ENCODE measurements around the gene SELENOO.

DNA sequence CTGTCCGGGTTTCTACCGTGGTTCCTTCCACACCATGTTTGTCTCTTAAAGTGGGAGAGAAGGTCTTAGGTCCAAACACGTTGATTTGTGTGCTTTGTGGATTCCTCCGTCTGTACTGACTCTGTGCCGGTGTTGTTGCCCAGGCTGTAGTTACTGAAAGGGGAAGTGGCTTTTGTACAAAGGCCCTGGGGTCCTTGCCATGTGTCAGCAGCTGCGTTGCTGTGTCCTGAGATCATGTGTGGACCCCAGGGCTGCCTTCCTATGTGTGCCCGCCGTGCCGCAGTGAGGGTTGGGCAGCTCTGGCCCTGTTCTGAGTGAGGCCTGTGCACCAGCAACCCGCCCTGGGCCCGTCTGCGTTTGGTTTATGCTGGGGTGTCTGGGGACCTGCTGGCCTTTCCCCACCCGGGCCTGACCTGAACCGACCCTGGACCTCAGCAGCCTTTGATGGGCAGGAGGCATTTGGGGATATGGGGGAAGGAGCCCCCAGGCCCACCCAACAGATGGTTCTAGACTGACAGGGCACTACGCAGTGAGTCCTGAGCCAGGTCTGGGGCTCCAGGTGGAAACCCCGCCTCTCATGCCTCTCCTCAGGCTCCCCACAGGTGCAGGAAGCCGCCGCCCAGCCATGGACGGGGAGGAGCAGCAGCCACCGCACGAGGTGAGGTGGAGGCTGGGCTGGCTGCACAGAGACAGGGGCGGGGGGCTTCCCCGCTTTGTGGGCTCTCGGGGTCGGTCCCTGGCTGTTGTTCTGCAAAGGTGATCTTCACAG, 8.2 kb upstream of the SELENOO start:
- no peak for TF ChIP-seq EZH2 (IDR thresholded peaks at IDR 0.05)
- TF ChIP-seq CTCF (IDR thresholded peaks at IDR 0.05 in 2 of 3, conservative IDR thresholded peaks at IDR 0.05 in 1 of 3; ENCODE audit: borderline replicate concordance in 1 of 3, insufficient read depth in 1 of 3, low read depth in 2 of 3, low read length in 2 of 3) = no peak

Measured in HCT116 (cell line).